NCI-H2227 (cell line): ENCODE measurements around the gene MICU1.
"Not testable (repeated sequence)": the region's sequence is repeated elsewhere in the genome, so short reads cannot be mapped to it uniquely, and the experiment has no call there.

Source experiments
- DNase-seq: peaks from one replicate; lab custom pipeline; 2025; ENCODE audit not compliant: unreplicated experiment; lab: John Stamatoyannopoulos, UW

The MICU1 gene

DNA sequence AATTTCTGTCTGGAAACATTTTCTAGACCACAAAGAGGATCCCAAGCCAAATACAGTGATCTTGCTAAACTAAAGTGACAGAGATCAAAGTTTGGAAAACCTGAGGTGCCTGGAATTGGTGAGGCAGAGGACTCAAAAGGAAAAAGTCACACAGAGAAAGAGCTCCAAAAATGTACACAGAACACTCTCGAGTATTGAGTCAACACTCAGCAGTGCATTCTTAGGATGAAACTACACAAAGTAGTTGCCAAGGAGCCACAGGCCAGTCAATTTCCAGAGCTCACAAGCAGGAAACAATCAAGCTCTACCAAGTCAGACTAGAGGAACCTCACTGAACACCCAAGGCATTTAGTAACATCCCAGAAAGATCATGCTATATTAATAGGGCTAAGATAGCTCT lies 61.3 kb downstream of the MICU1 start:
- no peak for DNase-seq

DNA sequence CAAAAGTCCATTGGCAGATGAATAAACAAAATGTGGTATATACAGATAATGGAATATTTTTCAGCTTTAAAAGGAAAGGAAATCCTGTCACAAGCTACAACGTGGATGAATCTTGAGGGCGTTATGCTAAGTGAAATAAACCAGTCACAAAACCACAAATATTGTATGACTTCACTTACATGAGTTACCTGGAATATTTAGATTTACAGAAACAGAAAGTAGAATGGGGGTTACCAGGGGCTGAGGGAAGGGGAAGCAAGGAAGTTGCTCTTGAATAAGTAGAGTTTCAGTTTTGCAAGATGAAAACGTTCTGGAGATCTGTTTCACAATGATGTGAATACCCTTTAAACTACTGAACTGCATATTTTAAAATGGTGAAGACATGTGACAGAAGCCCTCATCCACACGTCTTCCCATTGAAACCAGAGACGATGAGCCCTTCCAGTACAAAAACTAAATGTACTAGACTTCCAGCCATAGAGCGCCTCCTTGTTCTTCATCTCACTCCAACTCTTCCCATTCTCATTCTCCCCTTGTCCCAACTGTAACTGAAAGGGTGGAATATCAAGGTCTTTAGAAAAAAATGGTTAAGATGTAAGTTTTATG lies 62.4 kb downstream of the MICU1 start:
- no peak for DNase-seq

DNA sequence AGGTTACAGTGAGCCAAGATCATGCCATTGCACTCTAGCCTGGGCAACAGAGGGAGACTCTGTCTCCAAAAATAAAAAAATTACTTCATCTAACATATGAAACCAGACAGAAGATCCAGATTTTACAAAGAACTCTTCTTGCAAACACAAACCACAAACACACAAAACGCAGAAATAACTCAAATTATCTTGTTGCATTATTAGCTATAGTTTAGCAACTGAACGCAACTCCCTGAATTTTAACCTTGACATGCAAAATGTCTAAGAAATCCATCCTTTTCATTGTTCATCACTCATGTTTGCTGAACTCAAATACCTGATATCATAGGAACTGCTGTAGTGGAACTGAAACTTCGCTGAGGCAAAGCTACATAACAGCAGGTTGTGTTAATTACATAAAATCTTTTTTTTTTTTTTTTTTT lies 64.1 kb downstream of the MICU1 start:
- no peak for DNase-seq

DNA sequence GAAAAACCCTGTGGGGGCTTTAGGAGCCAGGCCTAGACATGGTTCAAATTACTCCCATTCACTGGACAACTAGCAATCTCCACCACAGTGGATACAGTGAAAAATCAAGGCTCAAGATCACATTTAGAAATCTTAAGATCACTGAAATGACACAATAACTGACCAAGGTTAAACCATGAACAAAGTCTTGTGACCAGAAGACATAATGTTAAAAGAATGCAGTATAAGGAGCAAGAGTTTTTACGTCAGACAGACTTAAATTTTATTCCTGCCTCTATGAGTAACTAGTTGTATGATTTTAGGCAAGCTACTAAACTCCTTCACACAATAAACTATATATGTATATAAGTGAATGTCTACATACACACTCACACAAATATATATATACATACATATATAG lies 68.5 kb downstream of the MICU1 start:
- DNase-seq = no peak

DNA sequence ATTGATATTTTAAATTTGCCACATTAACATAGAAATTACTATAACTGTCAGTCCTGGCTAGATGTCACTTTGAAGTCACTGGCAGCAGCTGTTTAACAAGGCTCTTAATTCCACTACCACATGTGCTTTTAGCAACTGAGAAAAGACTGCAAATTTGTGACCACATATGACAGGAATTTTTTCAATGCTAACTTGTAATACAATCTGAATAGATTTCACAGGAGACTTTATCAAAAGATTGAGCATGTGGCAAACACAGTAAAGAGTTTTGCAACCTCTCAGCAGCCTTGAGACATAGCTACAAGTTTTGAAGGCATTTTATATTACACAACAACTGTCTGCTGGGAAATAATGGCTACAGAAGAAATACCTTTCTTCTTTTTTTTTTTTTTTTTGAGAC lies 73.0 kb downstream of the MICU1 start:
- DNase-seq = no peak

DNA sequence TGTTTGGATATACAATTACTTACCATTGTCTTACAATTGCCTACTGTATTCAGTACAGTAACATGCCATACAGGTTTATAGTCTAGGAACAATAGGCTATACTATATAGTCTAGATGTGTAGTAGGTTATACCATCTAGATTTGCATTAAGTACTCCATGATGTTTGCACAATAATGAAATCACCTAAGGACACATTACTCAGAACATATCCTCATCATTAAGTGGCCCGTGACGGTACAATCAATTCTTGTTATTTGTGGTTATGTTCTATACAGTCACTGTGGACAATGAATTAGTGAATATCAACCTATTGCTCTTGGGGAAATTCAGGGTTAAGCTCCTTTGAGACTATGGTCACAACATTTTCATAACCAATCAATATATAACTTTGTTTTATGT lies 75.6 kb downstream of the MICU1 start:
- DNase-seq = no peak

DNA sequence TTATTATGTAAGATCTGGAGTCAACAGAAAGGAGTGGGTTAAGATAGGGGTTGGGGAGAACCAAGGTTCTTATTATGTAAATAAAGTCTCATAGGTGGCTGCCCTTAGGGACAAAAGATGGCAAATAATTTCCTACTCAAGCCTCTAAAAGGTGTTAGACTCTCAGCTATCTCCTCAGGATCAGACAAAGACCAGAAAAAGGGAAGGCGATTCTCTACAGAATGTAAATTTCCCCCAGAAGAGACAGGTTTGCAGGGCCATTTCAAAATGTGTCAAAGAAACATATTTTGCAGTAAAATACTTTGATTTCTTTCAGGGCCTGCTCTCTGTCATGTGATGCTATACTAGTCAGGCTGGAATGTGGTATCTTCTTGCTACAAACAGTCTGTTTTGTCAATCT lies 80.3 kb downstream of the MICU1 start:
- no peak for DNase-seq

DNA sequence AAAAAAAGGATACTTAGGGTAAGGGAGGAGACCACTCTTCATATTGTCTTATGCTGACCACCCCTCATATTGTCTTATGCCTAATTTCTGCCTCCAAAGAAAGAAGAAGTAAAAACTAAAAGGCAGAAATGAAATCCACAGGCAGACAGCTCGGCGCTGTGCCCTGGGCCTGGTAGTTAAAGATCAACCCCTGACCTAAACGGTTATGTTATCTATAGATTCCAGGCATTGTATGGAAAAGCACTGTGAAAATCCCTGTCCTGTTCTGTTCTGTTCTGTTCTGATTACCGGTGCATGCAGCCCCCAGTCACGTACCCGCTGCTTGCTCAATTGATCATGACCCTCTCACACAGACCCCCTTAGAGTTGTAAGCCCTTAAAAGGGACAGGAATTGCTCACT lies 82.0 kb downstream of the MICU1 start:
- not testable (repeated sequence) for DNase-seq

DNA sequence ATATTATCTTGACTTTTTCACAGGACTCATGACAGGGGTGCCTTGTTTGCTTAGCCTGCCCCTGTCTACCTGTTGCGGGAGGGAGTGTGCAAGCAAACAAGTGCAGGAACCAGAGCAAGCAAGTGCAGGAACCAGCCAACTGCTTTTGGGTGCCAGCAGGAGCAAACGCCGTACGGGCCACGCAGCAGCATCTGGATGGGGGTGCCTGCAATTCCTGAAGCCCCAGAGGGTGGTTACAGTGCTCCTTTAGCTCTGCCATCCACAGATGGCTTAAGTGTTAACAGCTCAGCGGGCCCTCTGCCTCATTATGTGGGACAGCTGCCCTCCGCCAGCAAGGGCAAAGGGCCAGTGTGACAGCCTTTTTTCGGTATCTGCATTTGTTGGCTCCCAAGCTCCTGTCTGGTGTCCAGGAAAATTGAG lies 83.5 kb downstream of the MICU1 start:
- DNase-seq = no peak

DNA sequence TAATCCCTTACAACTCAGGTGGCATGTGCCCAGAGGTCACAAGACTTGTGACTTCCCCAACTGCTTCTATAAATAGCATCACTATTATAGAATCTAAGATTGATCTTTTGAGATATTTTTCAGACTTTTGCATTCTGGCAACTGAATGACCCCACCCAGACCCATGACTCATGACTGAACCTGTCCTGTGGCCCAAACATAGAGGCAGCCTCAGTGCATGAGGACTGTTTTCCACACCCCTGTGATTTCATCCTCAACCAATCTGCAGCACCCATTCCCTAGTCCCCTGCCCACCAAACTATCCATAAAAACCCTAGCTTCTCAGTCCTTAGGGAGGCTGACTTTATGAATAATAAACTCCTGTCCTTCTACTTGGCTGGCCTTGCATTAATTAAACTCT lies 84.5 kb downstream of the MICU1 start:
- DNase-seq = no peak

DNA sequence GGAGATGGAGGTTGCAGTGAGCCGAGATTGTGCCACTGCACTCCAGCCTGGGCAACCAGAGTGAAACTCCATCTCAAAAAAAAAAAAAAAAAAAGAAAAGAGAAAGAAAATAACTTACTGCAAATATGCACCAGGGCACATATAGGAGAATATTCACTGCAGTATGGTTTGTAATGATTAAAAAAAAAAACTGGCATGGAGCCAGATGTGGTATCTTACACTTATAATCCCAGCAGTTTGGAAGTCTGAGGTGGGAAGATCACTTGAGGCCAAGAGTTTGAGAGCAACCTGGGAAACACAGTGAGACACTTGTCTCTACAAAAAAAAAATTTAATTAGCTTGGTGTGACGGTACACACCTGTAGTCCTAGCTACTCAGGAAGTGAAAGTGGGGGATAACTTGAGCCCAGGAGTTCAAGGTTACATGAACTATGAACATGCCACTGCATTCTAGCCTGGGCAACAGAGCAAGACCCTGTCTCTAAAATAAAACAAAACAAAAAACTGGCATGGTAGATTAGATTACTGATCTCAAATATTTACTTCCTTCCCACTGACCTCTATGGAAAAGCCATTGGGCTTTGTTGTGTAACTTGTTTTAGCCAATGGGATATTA lies 85.6 kb downstream of the MICU1 start:
- DNase-seq = no peak

DNA sequence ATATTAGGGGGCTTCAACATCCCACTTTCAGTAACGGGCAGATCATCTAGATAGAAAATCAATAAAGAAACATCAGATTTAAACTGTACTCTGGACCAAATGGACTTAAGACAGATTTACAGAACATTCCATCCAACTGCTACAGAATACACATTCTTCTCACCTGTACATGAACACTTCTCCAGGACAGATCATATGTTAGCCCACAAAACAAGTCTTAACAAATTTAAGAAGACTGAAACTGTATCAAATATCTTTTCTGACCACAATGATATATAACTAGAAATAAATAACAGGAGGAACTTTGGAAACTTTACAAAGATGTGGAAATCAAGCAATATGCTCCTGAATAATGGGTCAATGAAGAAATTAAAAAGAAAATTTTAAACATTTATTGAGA lies 86.7 kb downstream of the MICU1 start:
- no peak for DNase-seq

DNA sequence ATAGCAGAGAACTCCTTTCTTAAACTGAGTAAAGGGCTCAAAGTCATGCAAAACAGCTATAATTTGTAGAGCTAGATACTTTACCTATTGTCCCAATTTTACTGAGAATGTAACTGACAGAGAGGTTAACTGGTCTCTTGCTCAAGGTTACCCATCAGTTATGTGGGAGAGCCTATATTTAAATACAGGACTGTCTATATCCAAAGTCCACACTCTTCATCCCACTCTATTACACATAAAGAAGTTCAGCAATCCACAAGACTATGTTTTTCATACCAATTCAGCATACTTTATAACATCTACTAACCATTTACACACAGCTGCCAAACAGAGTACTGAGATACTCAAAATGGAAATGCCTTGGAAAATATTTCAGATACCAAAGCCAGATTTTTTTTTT lies 100.2 kb downstream of the MICU1 start:
- no peak for DNase-seq

DNA sequence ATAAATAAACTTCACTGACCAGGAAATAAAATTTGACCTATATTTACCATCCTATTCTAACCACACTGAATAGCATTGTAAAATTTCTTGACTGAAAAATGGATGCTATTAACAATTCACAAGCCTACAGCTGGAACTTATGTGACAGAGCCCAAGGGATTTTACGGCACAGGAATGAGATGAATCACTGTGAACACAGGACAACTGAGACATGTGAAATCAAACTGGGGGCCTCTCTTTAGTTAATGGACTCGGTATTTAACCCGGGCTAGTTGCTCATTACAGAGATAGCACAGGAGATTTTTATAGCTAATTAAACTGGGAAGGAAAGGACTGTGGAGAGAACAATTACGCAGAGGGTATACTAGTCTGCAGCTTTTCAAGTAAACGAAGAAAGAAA lies 100.6 kb downstream of the MICU1 start:
- no peak for DNase-seq

DNA sequence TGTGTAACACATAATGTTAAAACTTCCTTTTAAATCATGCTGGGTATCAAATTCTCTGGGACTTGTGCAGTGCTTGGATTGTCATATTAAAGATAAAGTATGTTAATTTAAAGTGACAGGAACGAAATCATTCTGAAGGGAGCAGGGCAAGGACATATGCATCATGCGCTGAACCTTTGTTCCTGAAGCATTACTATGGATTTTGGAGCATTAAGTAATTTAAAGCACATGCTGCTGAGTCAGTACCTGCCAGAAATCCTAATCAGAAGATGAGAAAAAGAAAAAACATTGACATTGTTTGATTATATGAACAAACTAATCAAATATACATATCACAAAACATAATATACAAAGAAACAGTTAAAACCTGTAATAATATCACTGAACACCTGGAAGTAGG lies 101.4 kb downstream of the MICU1 start:
- DNase-seq = no peak

DNA sequence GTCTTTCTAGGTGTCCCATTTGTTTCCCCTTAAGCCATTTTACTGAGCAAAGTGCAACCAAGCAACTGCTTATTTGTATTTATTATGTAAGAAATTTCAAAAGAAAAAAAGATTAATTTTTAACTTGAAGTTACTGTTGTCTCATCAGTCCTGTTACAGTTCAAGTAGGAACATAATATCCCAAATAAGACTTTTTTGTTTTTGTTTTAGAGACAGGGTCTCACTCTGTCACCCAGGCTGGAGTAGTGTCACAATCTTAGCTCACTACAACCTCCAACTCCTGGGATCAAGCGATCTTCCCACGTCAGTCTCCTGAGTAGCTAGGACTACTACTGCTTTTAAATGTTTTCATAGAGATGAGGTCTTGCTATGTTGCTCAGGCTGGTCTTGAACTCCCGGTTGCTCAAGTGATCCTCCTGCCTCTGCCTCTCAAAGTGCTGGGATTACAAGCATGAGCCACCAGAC lies 101.9 kb downstream of the MICU1 start:
- DNase-seq = no peak

DNA sequence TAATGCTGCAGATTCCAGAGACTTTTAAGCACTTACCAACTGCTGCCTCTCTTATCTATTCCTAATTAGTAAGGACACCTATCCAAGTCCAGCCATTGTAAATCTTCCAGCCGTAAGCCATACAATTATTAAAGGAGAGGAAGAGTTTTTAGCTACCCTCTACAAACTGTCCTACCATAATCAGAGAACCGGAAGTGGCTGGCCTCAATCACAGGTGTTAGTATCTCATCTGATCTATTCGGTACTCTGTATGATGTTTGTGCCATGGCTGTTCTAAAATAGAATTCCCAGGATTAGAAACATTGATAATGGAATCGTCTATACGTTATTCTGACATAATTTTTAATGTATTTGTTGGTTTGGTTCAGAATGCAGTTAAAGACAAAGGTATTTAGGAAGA lies 102.8 kb downstream of the MICU1 start:
- no peak for DNase-seq

DNA sequence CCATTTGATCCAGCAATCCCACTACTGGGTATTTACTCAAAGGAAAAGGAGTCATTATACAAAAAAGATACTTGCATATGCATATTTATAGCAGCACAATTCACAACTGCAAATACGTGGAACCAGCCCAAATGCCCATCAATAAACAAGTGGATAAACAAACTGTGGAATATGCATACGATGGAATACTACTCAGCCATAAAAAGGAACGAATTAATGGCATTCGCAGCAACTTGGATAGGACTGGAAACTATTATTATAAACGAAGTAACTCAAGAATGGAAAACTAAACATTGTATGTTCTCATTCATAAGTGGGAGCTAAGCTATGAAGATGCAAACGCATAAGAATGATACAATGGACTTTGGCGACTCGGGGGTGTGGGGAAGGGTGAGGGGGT lies 108.6 kb downstream of the MICU1 start:
- DNase-seq = no peak

DNA sequence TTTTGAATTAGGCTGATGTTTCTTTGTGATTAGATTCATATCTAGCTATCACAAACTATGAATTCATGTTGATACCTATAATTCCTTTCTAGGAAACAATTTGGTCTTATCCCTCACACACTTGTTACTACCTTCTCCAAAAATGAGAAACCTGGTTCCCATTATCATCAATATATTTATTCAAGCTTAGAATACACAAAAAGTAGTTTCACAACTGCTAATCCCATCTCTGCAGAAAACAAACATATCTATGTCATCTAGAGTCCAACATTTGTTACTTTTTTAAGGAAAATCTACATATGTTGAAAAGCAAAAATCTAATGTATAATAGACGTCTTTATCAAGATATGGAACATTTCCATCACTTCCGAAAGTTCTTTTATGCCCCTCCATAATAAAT lies 110.4 kb downstream of the MICU1 start:
- DNase-seq = no peak

DNA sequence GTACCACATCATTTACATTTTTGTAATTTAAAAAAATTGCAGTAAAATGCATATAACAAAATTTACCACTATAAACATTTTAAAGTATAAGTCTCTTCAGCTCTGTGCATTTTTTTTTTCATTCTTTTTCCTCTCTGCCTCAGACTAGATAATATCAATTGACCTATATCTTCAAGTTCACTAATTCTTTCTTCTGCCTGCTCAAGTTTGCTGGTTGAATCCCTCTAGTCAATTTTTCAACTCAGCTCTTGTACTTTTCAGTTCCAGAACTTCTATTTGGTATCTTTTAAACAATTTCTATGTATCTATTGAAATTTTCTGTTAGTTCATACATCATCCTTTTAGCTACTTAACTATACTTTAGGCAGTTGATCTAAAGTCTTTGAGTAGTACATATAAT lies 112.0 kb downstream of the MICU1 start:
- no peak for DNase-seq

DNA sequence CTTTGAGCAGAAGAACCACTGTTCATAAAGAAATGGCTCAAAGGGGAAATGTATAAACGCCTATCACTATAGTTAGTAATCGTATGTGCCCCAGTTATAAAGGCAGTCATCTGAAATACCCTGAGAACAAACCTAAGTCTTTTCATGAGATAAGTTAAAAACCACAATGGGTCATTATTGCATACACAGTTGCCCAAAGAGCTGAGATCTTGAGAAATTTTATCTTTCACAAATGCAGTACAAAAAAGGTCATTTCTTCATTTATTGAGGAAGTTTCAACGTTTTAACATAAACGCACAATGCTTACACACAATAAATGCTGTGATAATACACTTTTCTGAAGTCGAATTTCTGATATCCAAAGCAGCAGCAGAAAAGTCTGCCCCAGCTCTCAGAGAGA lies 114.4 kb downstream of the MICU1 start:
- DNase-seq = no peak

DNA sequence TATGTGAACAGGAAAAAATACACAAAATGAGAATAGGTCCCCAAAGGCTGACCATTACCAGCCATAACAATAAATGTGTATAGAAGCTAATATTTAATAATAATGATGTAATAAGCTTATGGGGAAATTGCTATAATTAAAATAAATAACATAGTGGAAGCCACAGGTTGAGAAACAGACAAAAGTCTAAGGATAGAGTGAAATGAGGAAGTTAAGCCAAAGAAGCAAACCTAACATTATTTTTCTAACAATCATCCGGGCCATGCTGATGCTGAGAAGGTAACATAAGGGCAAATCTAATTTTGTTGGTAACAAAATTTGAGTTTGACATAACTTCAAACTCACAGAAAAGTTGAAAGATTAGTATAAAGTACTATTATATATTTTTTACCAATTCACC lies 115.9 kb downstream of the MICU1 start:
- DNase-seq = no peak

DNA sequence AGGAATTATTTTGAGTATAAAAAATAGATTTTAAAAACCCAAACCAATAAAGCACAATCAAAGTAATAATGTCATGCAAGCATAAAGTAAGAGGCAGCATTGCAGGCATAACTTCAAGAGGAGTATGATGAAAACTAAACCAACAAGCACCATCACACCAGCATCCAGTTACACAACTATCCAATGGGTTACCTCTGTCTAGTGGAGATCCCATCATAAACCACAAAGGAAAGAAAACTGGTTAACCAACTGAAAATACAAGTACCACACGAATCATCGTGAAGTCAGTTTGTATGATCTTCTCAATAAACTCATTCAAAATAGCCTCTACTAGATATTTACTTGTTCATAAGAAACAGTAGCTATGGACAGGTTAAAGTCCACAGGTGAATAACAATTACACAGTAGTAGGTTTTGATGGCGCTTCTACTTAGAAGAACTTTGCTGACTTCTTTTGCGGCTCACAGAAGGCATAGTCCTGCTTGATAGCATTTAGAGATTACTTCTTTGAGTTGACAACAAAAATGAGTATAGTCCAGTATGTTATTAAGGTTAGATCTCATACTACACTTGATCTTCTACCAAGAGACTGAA lies 116.6 kb downstream of the MICU1 start:
- no peak for DNase-seq
